HepG2 (cell line): ENCODE data around the gene RBPMS2. TPM values are rescaled to one million over a fixed set of nuclear protein-coding genes. Genes with fewer than 3 reads are reported as not detected.

Source experiments
- CBX5 ChIP-seq: sonication (generic); formaldehyde crosslinking; IDR thresholded peaks from 2 replicates; pipeline ENCODE4 v1.4.0; 2020; ENCODE audit warnings: missing genetic modification reagents, borderline replicate concordance
- ELF3 ChIP-seq: IDR thresholded peaks from 2 replicates; pipeline ENCODE4 v1.6.1; 2016; ENCODE audit warnings: missing genetic modification reagents, missing compliant biosample characterization
- FOXP1 ChIP-seq, 2 experiments: fragments of 450-650 bp in 1 of 2; IDR thresholded peaks; 2 replicates each; pipeline ENCODE4 v1.6.1; 2017 to 2018; ENCODE audit warnings: antibody characterized with exemption in 1 of 2
- GABPB1 ChIP-seq: IDR thresholded peaks from 2 replicates; pipeline ENCODE4 v1.6.1; 2016; ENCODE audit warnings: mild to moderate bottlenecking, missing genetic modification reagents, moderate library complexity, missing compliant biosample characterization
- KLF15 ChIP-seq: sonication (generic); formaldehyde crosslinking; IDR thresholded peaks from 2 replicates; pipeline ENCODE4 v1.8.1; 2023; ENCODE audit warnings: borderline replicate concordance, mild to moderate bottlenecking, inconsistent platforms, missing genetic modification reagents, mixed read lengths
- ONECUT2 ChIP-seq: sonication (generic); formaldehyde crosslinking; IDR thresholded peaks from 2 replicates; pipeline ENCODE4 v1.4.0; 2020; ENCODE audit warnings: missing genetic modification reagents
- PHF21A ChIP-seq: sonication (generic); formaldehyde crosslinking; IDR thresholded peaks from 2 replicates; pipeline ENCODE4 v1.5.0; 2020; ENCODE audit warnings: mild to moderate bottlenecking, missing genetic modification reagents
- PHF5A ChIP-seq: IDR thresholded peaks from one replicate; pipeline ENCODE4 v1.6.1; 2018; ENCODE audit warnings: low read depth, missing genetic modification reagents; ENCODE audit not compliant: unreplicated experiment
- RAD21 ChIP-seq: fragments of 450-650 bp; formaldehyde crosslinking; IDR thresholded peaks from 2 replicates; pipeline ENCODE4 v1.5.0; 2020; ENCODE audit warnings: mild to moderate bottlenecking
- REPIN1 ChIP-seq: sonication (generic); formaldehyde crosslinking; IDR thresholded peaks from 2 replicates; pipeline ENCODE4 v1.8.0; 2022; ENCODE audit warnings: missing genetic modification reagents, low read depth, mild to moderate bottlenecking, borderline replicate concordance
- SP2 ChIP-seq: sonication (generic); formaldehyde crosslinking; IDR thresholded peaks from 2 replicates; pipeline ENCODE4 v1.5.1; 2020; ENCODE audit warnings: mild to moderate bottlenecking, missing genetic modification reagents
- SRSF4 ChIP-seq: fragments of 200-400 bp; formaldehyde crosslinking; IDR thresholded peaks from one replicate; pipeline ENCODE4 v1.6.1; 2018; ENCODE audit warnings: mild to moderate bottlenecking, low read depth, low read length, moderate library complexity; ENCODE audit not compliant: poor library complexity, severe bottlenecking
- TMF1 ChIP-seq: sonication (generic); formaldehyde crosslinking; IDR thresholded peaks from 2 replicates; pipeline ENCODE4 v1.8.1; 2022; ENCODE audit warnings: low read depth, missing genetic modification reagents
- ZBTB34 ChIP-seq: sonication (generic); formaldehyde crosslinking; IDR thresholded peaks from 2 replicates; pipeline ENCODE4 v1.8.0; 2022; ENCODE audit warnings: mild to moderate bottlenecking, missing genetic modification reagents
- ZKSCAN5 ChIP-seq: sonication (generic); formaldehyde crosslinking; IDR thresholded peaks from 2 replicates; pipeline ENCODE4 v1.5.1; 2020; ENCODE audit warnings: mild to moderate bottlenecking, missing genetic modification reagents
- ZNF101 ChIP-seq: sonication (generic); formaldehyde crosslinking; IDR thresholded peaks from 2 replicates; pipeline ENCODE4 v1.4.0; 2020; ENCODE audit warnings: mild to moderate bottlenecking, low read depth, missing genetic modification reagents, borderline replicate concordance
- ZNF235 ChIP-seq: sonication (generic); formaldehyde crosslinking; IDR thresholded peaks from 2 replicates; pipeline ENCODE4 v1.8.1; 2023; ENCODE audit warnings: mild to moderate bottlenecking, missing genetic modification reagents, borderline replicate concordance
- ZNF296 ChIP-seq: sonication (generic); formaldehyde crosslinking; conservative IDR thresholded peaks from 2 replicates; pipeline ENCODE4 v1.5.0; 2020; ENCODE audit warnings: mild to moderate bottlenecking, missing genetic modification reagents
- ZNF432 ChIP-seq: sonication (generic); formaldehyde crosslinking; IDR thresholded peaks from 2 replicates; pipeline ENCODE4 v1.5.0; 2020; ENCODE audit warnings: missing genetic modification reagents, mild to moderate bottlenecking, borderline replicate concordance
- ZNF691 ChIP-seq: sonication (generic); formaldehyde crosslinking; IDR thresholded peaks from 2 replicates; pipeline ENCODE4 v1.4.0; 2020; ENCODE audit warnings: missing genetic modification reagents, low read depth, mild to moderate bottlenecking, borderline replicate concordance
- ZNF773 ChIP-seq: sonication (generic); formaldehyde crosslinking; IDR thresholded peaks from 2 replicates; pipeline ENCODE4 v1.4.0; 2020; ENCODE audit warnings: missing genetic modification reagents, borderline replicate concordance
- ZNF784 ChIP-seq: sonication (generic); formaldehyde crosslinking; IDR thresholded peaks from 2 replicates; pipeline ENCODE4 v1.5.1; 2020; ENCODE audit warnings: missing genetic modification reagents, mild to moderate bottlenecking, borderline replicate concordance
- ZSCAN21 ChIP-seq: sonication (generic); formaldehyde crosslinking; IDR thresholded peaks from 2 replicates; pipeline ENCODE4 v1.8.0; 2022; ENCODE audit warnings: mild to moderate bottlenecking, missing genetic modification reagents, moderate library complexity, borderline replicate concordance
- ZSCAN30 ChIP-seq: sonication (generic); formaldehyde crosslinking; IDR thresholded peaks from 2 replicates; pipeline ENCODE4 v1.5.0; 2020; ENCODE audit warnings: mild to moderate bottlenecking, missing genetic modification reagents
- polyA plus RNA-seq, 8 experiments: library from polyadenylated mRNA; depleted of rRNA in 3 of 8; stranded (reverse) in 7 of 8; unstranded in 1 of 8; fragments of >200 nt; fragmentation: Illumina TruSeq in 4 of 8; extraction: Trizol in 4 of 8; gene quantifications; 2 replicates each; pipeline versions ENCODE4 v1.2.1 to v1.2.3, GENCODE V29; 2011 to 2016; ENCODE audit warnings: low read depth in 4 of 8, missing spikeins in 1 of 8, mixed read lengths in 1 of 8; ENCODE audit not compliant: insufficient read depth in 1 of 8
- total RNA-seq, 5 experiments: library from RNA; depleted of rRNA; stranded (reverse); fragments of >200 nt; fragmentation: Illumina TruSeq; extraction: Trizol; gene quantifications; 2 replicates each; pipeline ENCODE4 v1.2.3, GENCODE V29; 2016; ENCODE audit warnings: low read depth in 1 of 5
- TF ChIP-seq, protein P1 (sequence below): sonication (generic); formaldehyde crosslinking; IDR thresholded peaks from 2 replicates; pipeline ENCODE4 v1.4.0; 2020; ENCODE audit warnings: mild to moderate bottlenecking, missing genetic modification reagents

The RBPMS2 gene
- total and polyA plus RNA-seq, 2 of the 13 experiments (the other 11 are each of a cell fraction or from before 2014, with no cell fraction given): 0.08 TPM; not detected in 1

DNA sequence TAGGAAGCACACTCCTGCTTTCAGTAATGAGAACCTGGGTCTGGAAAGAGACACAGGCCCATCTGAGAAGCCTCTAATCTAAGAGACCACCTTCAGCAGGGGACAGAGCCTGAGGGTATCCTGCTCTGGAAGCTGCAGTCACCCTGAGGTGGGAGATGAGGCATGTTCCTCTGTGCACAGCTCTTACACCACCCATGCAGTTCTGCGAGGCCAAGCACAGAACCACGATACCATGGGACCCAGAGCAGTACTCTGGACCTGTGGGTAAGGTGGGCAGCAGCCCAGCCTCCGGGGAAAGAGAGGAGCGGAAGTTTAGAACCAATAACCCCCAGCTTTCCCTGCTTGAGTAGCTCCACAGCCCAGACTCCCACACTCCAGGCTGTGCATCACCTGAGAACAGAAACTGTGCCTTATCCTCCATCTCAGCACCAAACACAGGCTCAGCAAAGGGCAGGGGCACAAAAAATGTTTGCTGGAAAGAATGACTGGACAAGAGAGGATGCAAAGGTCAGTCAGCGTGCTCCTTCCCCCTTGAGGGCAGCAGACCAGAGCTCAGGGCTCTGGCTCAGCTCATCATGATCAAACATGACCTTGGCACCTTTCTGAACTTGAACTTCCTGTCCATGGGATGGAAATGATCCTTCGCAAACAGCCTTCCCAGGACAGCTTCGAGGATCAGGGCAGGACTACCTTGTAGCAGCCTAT, 43.1 kb downstream of the RBPMS2 start (continued):
- TF ChIP-seq ZNF101 (CRISPR knock-in tag) (no peak), ZNF691 (no peak), GABPB1 (CRISPR knock-in tag) (peak; percentile 25; the same call in 1 of the 2 replicates), ZSCAN30 (no peak), SP2 (CRISPR knock-in tag) (no peak), ZSCAN21 (CRISPR knock-in tag) (no peak), KLF15 (no peak), TMF1 (CRISPR knock-in tag) (no peak), PHF5A (no peak), FOXP1 (IDR thresholded peaks at IDR 0.05) (no peak), FOXP1 (CRISPR knock-in tag; IDR thresholded peaks at IDR 0.05) (peak; percentile 40; the same call in 1 of the 2 replicates), REPIN1 (peak; percentile 51; the same call in 1 of the 2 replicates), ZNF235 (CRISPR knock-in tag) (no peak), ZNF773 (no peak), ELF3 (CRISPR knock-in tag) (peak; percentile 39; the same call in 1 of the 2 replicates), RAD21 (no peak), ZNF784 (no peak), ZNF432 (CRISPR knock-in tag) (no peak), ONECUT2 (CRISPR knock-in tag) (no peak), SRSF4 (no peak), PHF21A (CRISPR knock-in tag) (no peak), ZBTB34 (CRISPR knock-in tag) (no peak), CBX5 (CRISPR knock-in tag) (0 out of 2 replicates have a peak, but pooled peaks have one; percentile 39), ZKSCAN5 (CRISPR knock-in tag) (no peak), ZNF296 (CRISPR knock-in tag) (no peak)
- TF ChIP-seq, protein P1, sequence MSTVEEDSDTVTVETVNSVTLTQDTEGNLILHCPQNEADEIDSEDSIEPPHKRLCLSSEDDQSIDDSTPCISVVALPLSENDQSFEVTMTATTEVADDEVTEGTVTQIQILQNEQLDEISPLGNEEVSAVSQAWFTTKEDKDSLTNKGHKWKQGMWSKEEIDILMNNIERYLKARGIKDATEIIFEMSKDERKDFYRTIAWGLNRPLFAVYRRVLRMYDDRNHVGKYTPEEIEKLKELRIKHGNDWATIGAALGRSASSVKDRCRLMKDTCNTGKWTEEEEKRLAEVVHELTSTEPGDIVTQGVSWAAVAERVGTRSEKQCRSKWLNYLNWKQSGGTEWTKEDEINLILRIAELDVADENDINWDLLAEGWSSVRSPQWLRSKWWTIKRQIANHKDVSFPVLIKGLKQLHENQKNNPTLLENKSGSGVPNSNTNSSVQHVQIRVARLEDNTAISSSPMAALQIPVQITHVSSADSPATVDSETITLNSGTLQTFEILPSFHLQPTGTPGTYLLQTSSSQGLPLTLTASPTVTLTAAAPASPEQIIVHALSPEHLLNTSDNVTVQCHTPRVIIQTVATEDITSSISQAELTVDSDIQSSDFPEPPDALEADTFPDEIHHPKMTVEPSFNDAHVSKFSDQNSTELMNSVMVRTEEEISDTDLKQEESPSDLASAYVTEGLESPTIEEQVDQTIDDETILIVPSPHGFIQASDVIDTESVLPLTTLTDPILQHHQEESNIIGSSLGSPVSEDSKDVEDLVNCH (CRISPR knock-in tag): no peak
